HCT116 (cell line): Measurements from ENCODE around the gene RTN4RL1. TPM values are rescaled to one million over a fixed set of nuclear protein-coding genes. Genes with fewer than 3 reads are reported as not detected.

ENCODE experiments used
- ATAC-seq: fragments of 200-7000 bp; cut with Tn5 transposase; 2 replicates; pipeline ENCODE4 v1.9.1; 2020; ENCODE audit warnings: mild to moderate bottlenecking, moderate library complexity
- BruUV-seq: library from RNA; stranded (reverse); fragments of 400-500 nt; replicated peaks from 2 replicates; lab custom pipeline; 2021; lab: Mats Ljungman, UMichigan
- CTCF ChIA-PET: fragments of 300-600 bp; sonication (Branson Sonifier 250); formaldehyde crosslinking; loops from one replicate; lab custom pipeline; 2021; ENCODE audit warnings: antibody characterized with exemption; lab: Charles Lee
- POLR2A ChIA-PET: fragments of 300-600, 350-600 bp; sonication (Branson Sonifier 250); formaldehyde crosslinking; loops from one replicate; lab custom pipeline; 2021; ENCODE audit warnings: antibody characterized with exemption; lab: Charles Lee
- RAD21 ChIA-PET, 2 experiments: fragments of 300-600 bp; sonication (Branson Sonifier 250); formaldehyde crosslinking; loops; one replicate each; lab custom pipeline; 2023; ENCODE audit warnings: low total read pairs in 2 of 2; ENCODE audit not compliant: uncharacterized antibody in 2 of 2, unreplicated experiment in 2 of 2, low non-redundant PET in 1 of 2; lab: Charles Lee
- DNase-seq: peaks from one replicate; pipeline ENCODE4 v3.0.0-alpha.2; 2010; ENCODE audit warnings: low read depth, low spot score
- H2AFZ ChIP-seq: fragments of 200-600 bp; shearing (Covaris generic), sonication (generic); 2 replicates; pipeline ENCODE4 v1.6.1; 2017; ENCODE audit warnings: low read depth, mixed run types, mixed read lengths, antibody characterized with exemption, low read length; ENCODE audit not compliant: poor library complexity, severe bottlenecking
- H3K27ac ChIP-seq: 2 replicates; pipeline ENCODE4 v1.5.1; 2012; ENCODE audit warnings: low read depth, low read length
- H3K27me3 ChIP-seq: fragments of 200-600 bp; sonication (generic); 2 replicates; pipeline ENCODE4 v1.6.1; 2016; ENCODE audit warnings: mixed run types, low read length, mixed read lengths; ENCODE audit not compliant: insufficient read depth
- H3K36me3 ChIP-seq, 2 experiments: fragments of 200-500 bp in 1 of 2; fragments of 200-600 bp in 1 of 2; sonication (Bioruptor generic) in 1 of 2; sonication (generic) in 1 of 2; 2 replicates each; pipeline versions ENCODE4 v1.5.1 to v1.6.1; 2014 to 2016; ENCODE audit warnings: low read length in 2 of 2, inconsistent platforms in 1 of 2, mixed read lengths in 1 of 2, mixed run types in 1 of 2; ENCODE audit not compliant: insufficient read depth in 2 of 2, control insufficient read depth in 1 of 2
- H3K4me1 ChIP-seq, 2 experiments: fragments of 200-600 bp in 1 of 2; sonication (generic) in 1 of 2; 2 replicates each; pipeline versions ENCODE4 v1.5.1 to v1.6.1; 2012 to 2017; ENCODE audit warnings: low read length in 2 of 2, inconsistent platforms in 1 of 2, mild to moderate bottlenecking in 1 of 2, mixed read lengths in 1 of 2, mixed run types in 1 of 2, moderate library complexity in 1 of 2; ENCODE audit not compliant: insufficient read depth in 2 of 2, control insufficient read depth in 1 of 2
- H3K4me2 ChIP-seq: fragments of 200-600 bp; sonication (generic); 2 replicates; pipeline ENCODE4 v1.6.1; 2017; ENCODE audit warnings: mixed run types, low read length, mixed read lengths
- H3K4me3 ChIP-seq, 2 experiments: fragments of 200-600 bp in 1 of 2; sonication (generic) in 1 of 2; replicated peaks in 1 of 2; 2 replicates each; pipeline ENCODE4 v1.5.1; 2011 to 2016; ENCODE audit warnings: low read length in 2 of 2, control low read depth in 1 of 2, low read depth in 1 of 2, mild to moderate bottlenecking in 1 of 2, mixed read lengths in 1 of 2, mixed run types in 1 of 2
- H3K79me2 ChIP-seq: fragments of 200-600 bp; sonication (generic); 2 replicates; pipeline ENCODE4 v1.6.1; 2017; ENCODE audit warnings: mild to moderate bottlenecking, mixed run types, low read length, moderate library complexity, mixed read lengths; ENCODE audit not compliant: insufficient read depth
- H3K9ac ChIP-seq: fragments of 200-600 bp; sonication (generic); 2 replicates; pipeline ENCODE4 v1.6.1; 2016; ENCODE audit warnings: low read length, mixed read lengths
- H3K9me2 ChIP-seq: fragments of 200-600 bp; sonication (generic), shearing (Covaris generic); 2 replicates; pipeline ENCODE4 v1.6.1; 2017; ENCODE audit warnings: mixed run types, mild to moderate bottlenecking, moderate library complexity; ENCODE audit not compliant: insufficient read depth
- H3K9me3 ChIP-seq, 2 experiments: fragments of 200-500 bp in 1 of 2; fragments of 200-600 bp in 1 of 2; sonication (Bioruptor generic) in 1 of 2; sonication (generic) in 1 of 2; 2 replicates each; pipeline ENCODE4 v1.6.1; 2014 to 2017; ENCODE audit warnings: low read length in 2 of 2, mixed read lengths in 2 of 2, inconsistent platforms in 1 of 2, low read depth in 1 of 2, mild to moderate bottlenecking in 1 of 2, mixed run types in 1 of 2, moderate library complexity in 1 of 2; ENCODE audit not compliant: control insufficient read depth in 1 of 2, insufficient read depth in 1 of 2
- H4K20me1 ChIP-seq: fragments of 200-600 bp; sonication (generic), shearing (Covaris generic); 2 replicates; pipeline ENCODE4 v1.6.1; 2017; ENCODE audit warnings: mixed run types, mild to moderate bottlenecking, moderate library complexity; ENCODE audit not compliant: insufficient read depth
- CBX3 ChIP-seq: IDR thresholded peaks from 2 replicates; pipeline ENCODE4 v1.6.1; 2012; ENCODE audit warnings: low read depth
- EGR1 ChIP-seq: IDR thresholded peaks from 2 replicates; pipeline ENCODE4 v1.6.1; 2012; ENCODE audit warnings: low read depth
- ELF1 ChIP-seq: IDR thresholded peaks from 2 replicates; pipeline ENCODE4 v1.6.1; 2012; ENCODE audit warnings: low read depth, borderline replicate concordance
- EZH2 ChIP-seq: fragments of 200-600 bp; sonication (generic); IDR thresholded peaks from 2 replicates; pipeline ENCODE4 v1.6.1; 2017; ENCODE audit warnings: antibody characterized with exemption, mixed run types
- FOSL1 ChIP-seq: IDR thresholded peaks from 2 replicates; pipeline ENCODE4 v1.6.1; 2012; ENCODE audit warnings: low read depth
- JUND ChIP-seq: IDR thresholded peaks from 2 replicates; pipeline ENCODE4 v1.6.1; 2012
- POLR2A ChIP-seq: IDR thresholded peaks from 2 replicates; pipeline ENCODE4 v1.7.0; 2011; ENCODE audit warnings: borderline replicate concordance; ENCODE audit not compliant: insufficient read depth, insufficient read length; ENCODE audit errors: extremely low read depth
- SIN3A ChIP-seq: IDR thresholded peaks from 2 replicates; pipeline ENCODE4 v1.6.1; 2012; ENCODE audit warnings: low read depth
- TCF7L2 ChIP-seq: IDR thresholded peaks from 2 replicates; pipeline ENCODE4 v1.7.0; 2011; ENCODE audit warnings: borderline replicate concordance, inconsistent platforms; ENCODE audit not compliant: insufficient read depth, insufficient read length; ENCODE audit errors: extremely low read depth
- YY1 ChIP-seq: IDR thresholded peaks from 2 replicates; pipeline ENCODE4 v1.6.1; 2011; ENCODE audit warnings: low read length, low read depth, moderate library complexity, mild to moderate bottlenecking; ENCODE audit not compliant: insufficient replicate concordance; ENCODE audit errors: extremely low read depth
- ZFX ChIP-seq: fragments of 450-650 bp; IDR thresholded peaks from 2 replicates; pipeline ENCODE4 v1.6.1; 2017
- ZNF274 ChIP-seq: fragments of 200-500 bp; sonication (Bioruptor generic); IDR thresholded peaks from 2 replicates; pipeline ENCODE4 v1.6.1; 2014; ENCODE audit warnings: mild to moderate bottlenecking, low read depth, low read length, inconsistent platforms
- intact Hi-C: fragments of 100-400 bp; cut with micrococcal nuclease; formaldehyde crosslinking; loops from 2 replicates; pipeline ENCODE4 v1.10.0; 2022
- total RNA-seq: library from RNA; stranded (reverse); gene quantifications from one replicate; pipeline ENCODE4 v1.2.1, GENCODE V29; 2021; ENCODE audit not compliant: unreplicated experiment
- TF ChIP-seq, protein P1 (sequence below): IDR thresholded peaks from 2 replicates; pipeline ENCODE4 v1.6.1; 2012; ENCODE audit warnings: low read depth
- TF ChIP-seq, protein P2 (sequence below): IDR thresholded peaks from 2 replicates; pipeline ENCODE4 v1.6.1; 2011; ENCODE audit warnings: mild to moderate bottlenecking, low read length, moderate library complexity; ENCODE audit not compliant: insufficient replicate concordance; ENCODE audit errors: extremely low read depth
- TF ChIP-seq, protein P3 (sequence below), 3 experiments: fragments of 200-600 bp in 1 of 3; sonication (generic) in 1 of 3; IDR thresholded peaks in 2 of 3; conservative IDR thresholded peaks in 1 of 3; 2 replicates each; pipeline ENCODE4 v1.5.1; 2012 to 2017; ENCODE audit warnings: low read depth in 2 of 3, low read length in 2 of 3, antibody characterized with exemption in 1 of 3, borderline replicate concordance in 1 of 3, control low read depth in 1 of 3, mild to moderate bottlenecking in 1 of 3, mixed read lengths in 1 of 3, mixed run types in 1 of 3, moderate library complexity in 1 of 3; ENCODE audit not compliant: insufficient read depth in 1 of 3
- TF ChIP-seq, protein P4 (sequence below): IDR thresholded peaks from 2 replicates; pipeline ENCODE4 v1.6.1; 2012

RTN4RL1 gene
- total RNA-seq, 1 experiment from 2014 or later, result 3.7 TPM

DNA sequence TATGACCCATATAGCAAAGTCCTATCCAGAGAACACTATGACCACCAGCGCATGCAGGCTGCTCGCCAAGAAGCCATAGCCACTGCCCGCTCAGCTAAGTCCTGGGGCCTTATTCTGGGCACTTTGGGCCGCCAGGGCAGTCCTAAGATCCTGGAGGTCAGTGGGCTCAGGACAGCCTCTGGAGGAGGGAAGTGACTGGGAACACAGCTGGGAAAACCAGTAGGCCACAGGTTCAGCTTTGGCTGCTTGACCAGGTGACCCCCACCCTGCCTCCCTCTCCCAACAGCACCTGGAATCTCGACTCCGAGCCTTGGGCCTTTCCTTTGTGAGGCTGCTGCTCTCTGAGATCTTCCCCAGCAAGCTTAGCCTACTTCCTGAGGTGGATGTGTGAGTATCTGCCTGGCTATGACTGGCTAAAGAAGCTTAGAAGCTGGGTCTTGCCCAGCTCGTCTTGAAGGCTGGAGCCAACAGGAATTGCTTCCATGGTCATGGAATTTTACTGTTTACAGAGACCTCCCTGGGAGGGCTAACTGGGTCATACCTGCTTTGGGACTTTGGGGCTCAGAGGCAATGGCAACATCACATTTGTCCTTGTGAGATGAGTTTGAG is 15.2 kb upstream of the RTN4RL1 start:
- H4K20me1 ChIP-seq, result no peaks in the 10 kb centered on the region
- H3K9ac ChIP-seq, result no peak overlapping the region
- no peak overlapping the region for H3K27ac ChIP-seq
- no TSS peak for BruUV-seq
- TF ChIP-seq, protein P1, sequence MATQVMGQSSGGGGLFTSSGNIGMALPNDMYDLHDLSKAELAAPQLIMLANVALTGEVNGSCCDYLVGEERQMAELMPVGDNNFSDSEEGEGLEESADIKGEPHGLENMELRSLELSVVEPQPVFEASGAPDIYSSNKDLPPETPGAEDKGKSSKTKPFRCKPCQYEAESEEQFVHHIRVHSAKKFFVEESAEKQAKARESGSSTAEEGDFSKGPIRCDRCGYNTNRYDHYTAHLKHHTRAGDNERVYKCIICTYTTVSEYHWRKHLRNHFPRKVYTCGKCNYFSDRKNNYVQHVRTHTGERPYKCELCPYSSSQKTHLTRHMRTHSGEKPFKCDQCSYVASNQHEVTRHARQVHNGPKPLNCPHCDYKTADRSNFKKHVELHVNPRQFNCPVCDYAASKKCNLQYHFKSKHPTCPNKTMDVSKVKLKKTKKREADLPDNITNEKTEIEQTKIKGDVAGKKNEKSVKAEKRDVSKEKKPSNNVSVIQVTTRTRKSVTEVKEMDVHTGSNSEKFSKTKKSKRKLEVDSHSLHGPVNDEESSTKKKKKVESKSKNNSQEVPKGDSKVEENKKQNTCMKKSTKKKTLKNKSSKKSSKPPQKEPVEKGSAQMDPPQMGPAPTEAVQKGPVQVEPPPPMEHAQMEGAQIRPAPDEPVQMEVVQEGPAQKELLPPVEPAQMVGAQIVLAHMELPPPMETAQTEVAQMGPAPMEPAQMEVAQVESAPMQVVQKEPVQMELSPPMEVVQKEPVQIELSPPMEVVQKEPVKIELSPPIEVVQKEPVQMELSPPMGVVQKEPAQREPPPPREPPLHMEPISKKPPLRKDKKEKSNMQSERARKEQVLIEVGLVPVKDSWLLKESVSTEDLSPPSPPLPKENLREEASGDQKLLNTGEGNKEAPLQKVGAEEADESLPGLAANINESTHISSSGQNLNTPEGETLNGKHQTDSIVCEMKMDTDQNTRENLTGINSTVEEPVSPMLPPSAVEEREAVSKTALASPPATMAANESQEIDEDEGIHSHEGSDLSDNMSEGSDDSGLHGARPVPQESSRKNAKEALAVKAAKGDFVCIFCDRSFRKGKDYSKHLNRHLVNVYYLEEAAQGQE, result no peak
- no peak for TF ChIP-seq SIN3A
- no peak for TF ChIP-seq EZH2
- TF ChIP-seq EGR1, result no peak
- TF ChIP-seq ZFX, result no peak
- no peak for TF ChIP-seq POLR2A
- TF ChIP-seq ELF1, result no peak
- no peak for TF ChIP-seq CBX3
- TF ChIP-seq, protein P2, sequence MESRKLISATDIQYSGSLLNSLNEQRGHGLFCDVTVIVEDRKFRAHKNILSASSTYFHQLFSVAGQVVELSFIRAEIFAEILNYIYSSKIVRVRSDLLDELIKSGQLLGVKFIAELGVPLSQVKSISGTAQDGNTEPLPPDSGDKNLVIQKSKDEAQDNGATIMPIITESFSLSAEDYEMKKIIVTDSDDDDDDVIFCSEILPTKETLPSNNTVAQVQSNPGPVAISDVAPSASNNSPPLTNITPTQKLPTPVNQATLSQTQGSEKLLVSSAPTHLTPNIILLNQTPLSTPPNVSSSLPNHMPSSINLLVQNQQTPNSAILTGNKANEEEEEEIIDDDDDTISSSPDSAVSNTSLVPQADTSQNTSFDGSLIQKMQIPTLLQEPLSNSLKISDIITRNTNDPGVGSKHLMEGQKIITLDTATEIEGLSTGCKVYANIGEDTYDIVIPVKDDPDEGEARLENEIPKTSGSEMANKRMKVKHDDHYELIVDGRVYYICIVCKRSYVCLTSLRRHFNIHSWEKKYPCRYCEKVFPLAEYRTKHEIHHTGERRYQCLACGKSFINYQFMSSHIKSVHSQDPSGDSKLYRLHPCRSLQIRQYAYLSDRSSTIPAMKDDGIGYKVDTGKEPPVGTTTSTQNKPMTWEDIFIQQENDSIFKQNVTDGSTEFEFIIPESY, result no peak
- TF ChIP-seq, protein P3, sequence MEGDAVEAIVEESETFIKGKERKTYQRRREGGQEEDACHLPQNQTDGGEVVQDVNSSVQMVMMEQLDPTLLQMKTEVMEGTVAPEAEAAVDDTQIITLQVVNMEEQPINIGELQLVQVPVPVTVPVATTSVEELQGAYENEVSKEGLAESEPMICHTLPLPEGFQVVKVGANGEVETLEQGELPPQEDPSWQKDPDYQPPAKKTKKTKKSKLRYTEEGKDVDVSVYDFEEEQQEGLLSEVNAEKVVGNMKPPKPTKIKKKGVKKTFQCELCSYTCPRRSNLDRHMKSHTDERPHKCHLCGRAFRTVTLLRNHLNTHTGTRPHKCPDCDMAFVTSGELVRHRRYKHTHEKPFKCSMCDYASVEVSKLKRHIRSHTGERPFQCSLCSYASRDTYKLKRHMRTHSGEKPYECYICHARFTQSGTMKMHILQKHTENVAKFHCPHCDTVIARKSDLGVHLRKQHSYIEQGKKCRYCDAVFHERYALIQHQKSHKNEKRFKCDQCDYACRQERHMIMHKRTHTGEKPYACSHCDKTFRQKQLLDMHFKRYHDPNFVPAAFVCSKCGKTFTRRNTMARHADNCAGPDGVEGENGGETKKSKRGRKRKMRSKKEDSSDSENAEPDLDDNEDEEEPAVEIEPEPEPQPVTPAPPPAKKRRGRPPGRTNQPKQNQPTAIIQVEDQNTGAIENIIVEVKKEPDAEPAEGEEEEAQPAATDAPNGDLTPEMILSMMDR (IDR thresholded peaks at IDR 0.05 in 2 of 3, conservative IDR thresholded peaks at IDR 0.05 in 1 of 3; ENCODE audit: borderline replicate concordance in 1 of 3, insufficient read depth in 1 of 3, low read depth in 2 of 3, low read length in 2 of 3), result no peak
- TF ChIP-seq, protein P4, sequence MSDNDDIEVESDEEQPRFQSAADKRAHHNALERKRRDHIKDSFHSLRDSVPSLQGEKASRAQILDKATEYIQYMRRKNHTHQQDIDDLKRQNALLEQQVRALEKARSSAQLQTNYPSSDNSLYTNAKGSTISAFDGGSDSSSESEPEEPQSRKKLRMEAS, result no peak
- no peak for TF ChIP-seq YY1
- no peak for TF ChIP-seq ZNF274
- TF ChIP-seq FOSL1, result no peak
- no peak for TF ChIP-seq JUND
- TF ChIP-seq TCF7L2, result no peak
- no peak for ATAC-seq
- H3K36me3 ChIP-seq, result peaks cover 0 to 3% of the 10 kb centered on the region in 2 experiments; a peak in 1 of 4 replicates
- H3K9me3 ChIP-seq, result no peaks in the 10 kb centered on the region
- H3K4me1 ChIP-seq, result peaks cover 17 to 36% of the 10 kb centered on the region in 2 experiments
- H2AFZ ChIP-seq, result no peak overlapping the region
- H3K9me2 ChIP-seq, result no peaks in the 10 kb centered on the region
- H3K27me3 ChIP-seq, result no peaks in the 10 kb centered on the region
- peaks cover 20% of the 10 kb centered on the region; the same call in 1 of the 2 replicates for H3K79me2 ChIP-seq
- CTCF ChIA-PET, result interaction anchor here (1.0 kb wide), 1 partner anchor 132 kb away, joined by 3 read pairs; no protein-coding TSS in a partner anchor
- RAD21 ChIA-PET, result interaction anchor here in 1 of 2 experiments (0.9 kb wide), 1 partner anchor 131 kb away, joined by 3 read pairs; no protein-coding TSS in a partner anchor
- POLR2A ChIA-PET, result no interaction called here
- intact Hi-C loops, result no loop called here
- H3K4me2 ChIP-seq, result no peak overlapping the region
- H3K4me3 ChIP-seq, result no peak overlapping the region
- DNase-seq, result no peak
